Measurements from ENCODE around the gene ZMYM2. TPM values are rescaled to one million over a fixed set of nuclear protein-coding genes. Genes with fewer than 3 reads are reported as not detected.

Gene ZMYM2
- total RNA-seq, 1 experiment from 2014 or later = 159 TPM

GRCh38 chr13:20119960-20120359 is 161.4 kb downstream of the ZMYM2 start:
- H3K9me3 Mint-ChIP-seq = no peaks in the 10 kb centered on the region
- peaks cover 8% of the 10 kb centered on the region; the same call in 1 of the 2 replicates for H3K27me3 Mint-ChIP-seq (ENCODE audit: low read depth)
- peak overlapping the region; percentile 67 for H3K4me3 Mint-ChIP-seq
- H3K4me1 Mint-ChIP-seq = peaks cover 27% of the 10 kb centered on the region
- CTCF ChIA-PET = interaction anchor here (1.0 to 2.7 kb wide), 2 partner anchors 8 to 9 kb away, joined by 3 to 42 read pairs; no protein-coding TSS in a partner anchor
- no peaks in the 10 kb centered on the region for H3K36me3 Mint-ChIP-seq
- ATAC-seq (no peak), DNase-seq (ENCODE audit: low spot score) (no peak)
- TF ChIP-seq E2F5 (CRISPR knock-in tag; IDR thresholded peaks at IDR 0.05) (no peak), MLX (CRISPR knock-in tag; IDR thresholded peaks at IDR 0.05) (no peak), CBFB (CRISPR knock-in tag; IDR thresholded peaks at IDR 0.05; ENCODE audit: low read depth) (no peak), E2F4 (CRISPR knock-in tag; IDR thresholded peaks at IDR 0.05; ENCODE audit: borderline replicate concordance, low read depth) (no peak), FOXP1 (CRISPR knock-in tag; IDR thresholded peaks at IDR 0.05; ENCODE audit: borderline replicate concordance) (no peak)
- TF ChIP-seq, protein P1, sequence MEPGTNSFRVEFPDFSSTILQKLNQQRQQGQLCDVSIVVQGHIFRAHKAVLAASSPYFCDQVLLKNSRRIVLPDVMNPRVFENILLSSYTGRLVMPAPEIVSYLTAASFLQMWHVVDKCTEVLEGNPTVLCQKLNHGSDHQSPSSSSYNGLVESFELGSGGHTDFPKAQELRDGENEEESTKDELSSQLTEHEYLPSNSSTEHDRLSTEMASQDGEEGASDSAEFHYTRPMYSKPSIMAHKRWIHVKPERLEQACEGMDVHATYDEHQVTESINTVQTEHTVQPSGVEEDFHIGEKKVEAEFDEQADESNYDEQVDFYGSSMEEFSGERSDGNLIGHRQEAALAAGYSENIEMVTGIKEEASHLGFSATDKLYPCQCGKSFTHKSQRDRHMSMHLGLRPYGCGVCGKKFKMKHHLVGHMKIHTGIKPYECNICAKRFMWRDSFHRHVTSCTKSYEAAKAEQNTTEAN (CRISPR knock-in tag; IDR thresholded peaks at IDR 0.05) = no peak
- TF ChIP-seq, protein P2, sequence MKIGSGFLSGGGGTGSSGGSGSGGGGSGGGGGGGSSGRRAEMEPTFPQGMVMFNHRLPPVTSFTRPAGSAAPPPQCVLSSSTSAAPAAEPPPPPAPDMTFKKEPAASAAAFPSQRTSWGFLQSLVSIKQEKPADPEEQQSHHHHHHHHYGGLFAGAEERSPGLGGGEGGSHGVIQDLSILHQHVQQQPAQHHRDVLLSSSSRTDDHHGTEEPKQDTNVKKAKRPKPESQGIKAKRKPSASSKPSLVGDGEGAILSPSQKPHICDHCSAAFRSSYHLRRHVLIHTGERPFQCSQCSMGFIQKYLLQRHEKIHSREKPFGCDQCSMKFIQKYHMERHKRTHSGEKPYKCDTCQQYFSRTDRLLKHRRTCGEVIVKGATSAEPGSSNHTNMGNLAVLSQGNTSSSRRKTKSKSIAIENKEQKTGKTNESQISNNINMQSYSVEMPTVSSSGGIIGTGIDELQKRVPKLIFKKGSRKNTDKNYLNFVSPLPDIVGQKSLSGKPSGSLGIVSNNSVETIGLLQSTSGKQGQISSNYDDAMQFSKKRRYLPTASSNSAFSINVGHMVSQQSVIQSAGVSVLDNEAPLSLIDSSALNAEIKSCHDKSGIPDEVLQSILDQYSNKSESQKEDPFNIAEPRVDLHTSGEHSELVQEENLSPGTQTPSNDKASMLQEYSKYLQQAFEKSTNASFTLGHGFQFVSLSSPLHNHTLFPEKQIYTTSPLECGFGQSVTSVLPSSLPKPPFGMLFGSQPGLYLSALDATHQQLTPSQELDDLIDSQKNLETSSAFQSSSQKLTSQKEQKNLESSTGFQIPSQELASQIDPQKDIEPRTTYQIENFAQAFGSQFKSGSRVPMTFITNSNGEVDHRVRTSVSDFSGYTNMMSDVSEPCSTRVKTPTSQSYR (CRISPR knock-in tag; IDR thresholded peaks at IDR 0.05) = no peak
- POLR2A ChIA-PET = no interaction called here
- peak overlapping the region; percentile 61 for H3K27ac Mint-ChIP-seq

GRCh38 chr13:20121159-20121525 is 162.6 kb downstream of the ZMYM2 start:
- ATAC-seq = no peak
- Mint-ChIP-seq H3K4me1 (peaks cover 27% of the 10 kb centered on the region), H3K4me3 (no peak overlapping the region), H3K27me3 (ENCODE audit: low read depth) (peaks cover 12% of the 10 kb centered on the region; the same call in 1 of the 2 replicates), H3K36me3 (no peaks in the 10 kb centered on the region), H3K9me3 (no peaks in the 10 kb centered on the region), H3K27ac (peak overlapping the region; percentile 79; the same call in 1 of the 2 replicates)
- ChIA-PET POLR2A (no interaction called here), CTCF (interaction anchor here (1.0 kb wide), 1 partner anchor 8 kb away, joined by 3 read pairs; no protein-coding TSS in a partner anchor)
- DNase-seq (ENCODE audit: low spot score) = no peak
- TF ChIP-seq ZNF512 (CRISPR knock-in tag; IDR thresholded peaks at IDR 0.05; ENCODE audit: borderline replicate concordance) (no peak), MYBL2 (CRISPR knock-in tag; IDR thresholded peaks at IDR 0.05) (no peak), HMGA2 (CRISPR knock-in tag; IDR thresholded peaks at IDR 0.05) (no peak), ATF3 (CRISPR knock-in tag; conservative IDR thresholded peaks at IDR 0.05) (no peak), ZMAT4 (CRISPR knock-in tag; IDR thresholded peaks at IDR 0.05) (no peak), ATF1 (CRISPR knock-in tag; IDR thresholded peaks at IDR 0.05) (no peak)
- TF ChIP-seq, protein P3, sequence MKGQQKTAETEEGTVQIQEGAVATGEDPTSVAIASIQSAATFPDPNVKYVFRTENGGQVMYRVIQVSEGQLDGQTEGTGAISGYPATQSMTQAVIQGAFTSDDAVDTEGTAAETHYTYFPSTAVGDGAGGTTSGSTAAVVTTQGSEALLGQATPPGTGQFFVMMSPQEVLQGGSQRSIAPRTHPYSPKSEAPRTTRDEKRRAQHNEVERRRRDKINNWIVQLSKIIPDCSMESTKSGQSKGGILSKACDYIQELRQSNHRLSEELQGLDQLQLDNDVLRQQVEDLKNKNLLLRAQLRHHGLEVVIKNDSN (CRISPR knock-in tag; IDR thresholded peaks at IDR 0.05) = no peak
- TF ChIP-seq, protein P4, sequence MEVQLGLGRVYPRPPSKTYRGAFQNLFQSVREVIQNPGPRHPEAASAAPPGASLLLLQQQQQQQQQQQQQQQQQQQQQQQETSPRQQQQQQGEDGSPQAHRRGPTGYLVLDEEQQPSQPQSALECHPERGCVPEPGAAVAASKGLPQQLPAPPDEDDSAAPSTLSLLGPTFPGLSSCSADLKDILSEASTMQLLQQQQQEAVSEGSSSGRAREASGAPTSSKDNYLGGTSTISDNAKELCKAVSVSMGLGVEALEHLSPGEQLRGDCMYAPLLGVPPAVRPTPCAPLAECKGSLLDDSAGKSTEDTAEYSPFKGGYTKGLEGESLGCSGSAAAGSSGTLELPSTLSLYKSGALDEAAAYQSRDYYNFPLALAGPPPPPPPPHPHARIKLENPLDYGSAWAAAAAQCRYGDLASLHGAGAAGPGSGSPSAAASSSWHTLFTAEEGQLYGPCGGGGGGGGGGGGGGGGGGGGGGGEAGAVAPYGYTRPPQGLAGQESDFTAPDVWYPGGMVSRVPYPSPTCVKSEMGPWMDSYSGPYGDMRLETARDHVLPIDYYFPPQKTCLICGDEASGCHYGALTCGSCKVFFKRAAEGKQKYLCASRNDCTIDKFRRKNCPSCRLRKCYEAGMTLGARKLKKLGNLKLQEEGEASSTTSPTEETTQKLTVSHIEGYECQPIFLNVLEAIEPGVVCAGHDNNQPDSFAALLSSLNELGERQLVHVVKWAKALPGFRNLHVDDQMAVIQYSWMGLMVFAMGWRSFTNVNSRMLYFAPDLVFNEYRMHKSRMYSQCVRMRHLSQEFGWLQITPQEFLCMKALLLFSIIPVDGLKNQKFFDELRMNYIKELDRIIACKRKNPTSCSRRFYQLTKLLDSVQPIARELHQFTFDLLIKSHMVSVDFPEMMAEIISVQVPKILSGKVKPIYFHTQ (CRISPR knock-in tag; IDR thresholded peaks at IDR 0.05) = no peak
